GM15510 (cell line): ENCODE results near the gene UACA.

ENCODE experiments used
- POLR2A ChIP-seq: IDR thresholded peaks from 3 replicates; pipeline ENCODE4 v1.6.1; 2011; ENCODE audit warnings: borderline replicate concordance; ENCODE audit not compliant: insufficient read length; ENCODE audit errors: extremely low read depth

UACA gene

GRCh38 chr15:70708839-70709238 lies 54.5 kb downstream of the UACA start:
- TF ChIP-seq POLR2A: no peak

GRCh38 chr15:70707686-70708300 lies 55.6 kb downstream of the UACA start:
- no peak for TF ChIP-seq POLR2A

GRCh38 chr15:70704731-70705130 lies 58.6 kb downstream of the UACA start:
- no peak for TF ChIP-seq POLR2A

GRCh38 chr15:70704166-70704565 lies 59.2 kb downstream of the UACA start:
- TF ChIP-seq POLR2A: no peak

GRCh38 chr15:70703096-70703878 lies 60.1 kb downstream of the UACA start:
- no peak for TF ChIP-seq POLR2A

- TF ChIP-seq POLR2A: no peak
These were observed 60.8 kb downstream of the UACA start for GRCh38 chr15:70702584-70702983.

GRCh38 chr15:70701891-70702568 lies 61.3 kb downstream of the UACA start:
- no peak for TF ChIP-seq POLR2A

GRCh38 chr15:70701171-70701570 lies 62.2 kb downstream of the UACA start:
- TF ChIP-seq POLR2A: no peak

- TF ChIP-seq POLR2A: no peak
These were observed 63.5 kb downstream of the UACA start for GRCh38 chr15:70699890-70700289.

- no peak for TF ChIP-seq POLR2A
These were observed 64.4 kb downstream of the UACA start for GRCh38 chr15:70698836-70699390.

GRCh38 chr15:70698426-70698825 lies 64.9 kb downstream of the UACA start:
- TF ChIP-seq POLR2A: no peak

GRCh38 chr15:70690491-70691276 lies 72.7 kb downstream of the UACA start:
- TF ChIP-seq POLR2A: no peak

GRCh38 chr15:70690021-70690420 lies 73.3 kb downstream of the UACA start:
- no peak for TF ChIP-seq POLR2A

GRCh38 chr15:70687482-70687881 lies 75.9 kb downstream of the UACA start:
- no peak for TF ChIP-seq POLR2A
